ENCODE data around the gene SH2B3.
A peak's percentile ranks its signal among the peaks of the same experiment; 100 is the strongest.
"Not testable (repeated sequence)": the region's sequence is repeated elsewhere in the genome, so short reads cannot be mapped to it uniquely, and the experiment has no call there.

SH2B3 gene

GRCh38 chr12:111395336-111396187, 10.2 kb upstream of the SH2B3 start:
- no peaks in the 10 kb centered on the region for H3K4me1 ChIP-seq (ENCODE audit: low read depth, poor library complexity, severe bottlenecking)
- H3K9ac ChIP-seq: no peak overlapping the region
- H3K79me2 ChIP-seq (ENCODE audit: insufficient read depth, low read depth): no peaks in the 10 kb centered on the region
- H3K27me3 ChIP-seq (ENCODE audit: insufficient read depth, low read depth): no peaks in the 10 kb centered on the region
- no peaks in the 10 kb centered on the region for H3K36me3 ChIP-seq (ENCODE audit: insufficient read depth)
- no peak for TF ChIP-seq CTCF (conservative IDR thresholded peaks at IDR 0.05; ENCODE audit: low read depth, low read length)
- H3K27ac ChIP-seq: no peak overlapping the region
- no peak overlapping the region for H3K4me2 ChIP-seq
- H2AFZ ChIP-seq (ENCODE audit: low read depth): no peak overlapping the region
- no peaks in the 10 kb centered on the region for H4K20me1 ChIP-seq (ENCODE audit: insufficient read depth)
- H3K4me3 ChIP-seq (IDR thresholded peaks at IDR 0.05; ENCODE audit: insufficient read depth, low read depth, low read length): no peak overlapping the region

GRCh38 chr12:111396271-111396670, 9.5 kb upstream of the SH2B3 start:
- H3K27ac ChIP-seq; H3K4me3 ChIP-seq (IDR thresholded peaks at IDR 0.05; ENCODE audit: insufficient read depth, low read depth, low read length); H2AFZ ChIP-seq (ENCODE audit: low read depth); H3K9ac ChIP-seq; H3K4me2 ChIP-seq; H3K36me3 ChIP-seq (ENCODE audit: insufficient read depth); H3K27me3 ChIP-seq (ENCODE audit: insufficient read depth, low read depth); H4K20me1 ChIP-seq (ENCODE audit: insufficient read depth); H3K79me2 ChIP-seq (ENCODE audit: insufficient read depth, low read depth); H3K4me1 ChIP-seq (ENCODE audit: low read depth, poor library complexity, severe bottlenecking): not testable (repeated sequence)

- H3K27ac ChIP-seq: no peak overlapping the region
- H3K9ac ChIP-seq: no peak overlapping the region
- H3K4me3 ChIP-seq (IDR thresholded peaks at IDR 0.05; ENCODE audit: insufficient read depth, low read depth, low read length): no peak overlapping the region
- H2AFZ ChIP-seq (ENCODE audit: low read depth): no peak overlapping the region
- H4K20me1 ChIP-seq (ENCODE audit: insufficient read depth): no peaks in the 10 kb centered on the region
- no peaks in the 10 kb centered on the region for H3K79me2 ChIP-seq (ENCODE audit: insufficient read depth, low read depth)
- H3K4me2 ChIP-seq: no peak overlapping the region
- H3K27me3 ChIP-seq (ENCODE audit: insufficient read depth, low read depth): no peaks in the 10 kb centered on the region
- no peaks in the 10 kb centered on the region for H3K36me3 ChIP-seq (ENCODE audit: insufficient read depth)
- H3K4me1 ChIP-seq (ENCODE audit: low read depth, poor library complexity, severe bottlenecking): peaks cover under 1% of the 10 kb centered on the region
- TF ChIP-seq CTCF (conservative IDR thresholded peaks at IDR 0.05; ENCODE audit: low read depth, low read length): peak; percentile 73
These were observed 8.8 kb upstream of the SH2B3 start for GRCh38 chr12:111396726-111397445.

DNA sequence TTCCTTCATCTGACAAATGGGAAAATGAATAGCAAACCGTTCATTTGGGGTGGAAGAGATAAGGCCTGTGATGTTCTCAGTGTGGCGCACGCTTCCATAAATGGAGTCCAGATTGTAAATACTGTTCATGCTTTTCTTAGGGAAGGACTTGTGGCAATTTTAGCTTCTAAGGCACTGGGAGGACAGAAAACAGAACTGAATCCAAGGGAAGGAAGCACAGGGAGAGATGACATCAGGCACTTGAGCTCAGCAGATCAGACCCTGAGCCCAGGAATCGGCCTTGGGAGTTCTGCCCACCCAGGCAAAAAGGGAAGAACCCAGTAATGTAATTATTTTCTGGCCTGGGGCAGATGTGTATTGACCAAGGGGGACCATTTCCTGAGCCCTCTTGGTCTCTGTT, 7.2 kb upstream of the SH2B3 start:
- Histone ChIP-seq H3K4me2 (no peak overlapping the region), H3K27me3 (ENCODE audit: insufficient read depth, low read depth) (no peaks in the 10 kb centered on the region), H3K27ac (no peak overlapping the region), H3K36me3 (ENCODE audit: insufficient read depth) (no peaks in the 10 kb centered on the region), H3K9ac (no peak overlapping the region), H3K4me3 (IDR thresholded peaks at IDR 0.05; ENCODE audit: insufficient read depth, low read depth, low read length) (no peak overlapping the region), H3K79me2 (ENCODE audit: insufficient read depth, low read depth) (no peaks in the 10 kb centered on the region), H3K4me1 (ENCODE audit: low read depth, poor library complexity, severe bottlenecking) (peaks cover 17% of the 10 kb centered on the region), H2AFZ (ENCODE audit: low read depth) (no peak overlapping the region), H4K20me1 (ENCODE audit: insufficient read depth) (no peaks in the 10 kb centered on the region)
- no peak for TF ChIP-seq CTCF (conservative IDR thresholded peaks at IDR 0.05; ENCODE audit: low read depth, low read length)

- H3K27ac ChIP-seq; H3K4me2 ChIP-seq; H3K27me3 ChIP-seq (ENCODE audit: insufficient read depth, low read depth); H3K4me3 ChIP-seq (IDR thresholded peaks at IDR 0.05; ENCODE audit: insufficient read depth, low read depth, low read length); H3K79me2 ChIP-seq (ENCODE audit: insufficient read depth, low read depth); H3K9ac ChIP-seq; H3K36me3 ChIP-seq (ENCODE audit: insufficient read depth); H2AFZ ChIP-seq (ENCODE audit: low read depth); H4K20me1 ChIP-seq (ENCODE audit: insufficient read depth): not testable (repeated sequence)
- peaks cover 30% of the 10 kb centered on the region for H3K4me1 ChIP-seq (ENCODE audit: low read depth, poor library complexity, severe bottlenecking)
These were observed 5.8 kb upstream of the SH2B3 start for GRCh38 chr12:111399741-111400404.

Data from KMS-11 (cell line).